GM18526 (cell line): Measurements from ENCODE around the gene NGDN.

Experiments
- POLR2A ChIP-seq: IDR thresholded peaks from 3 replicates; pipeline ENCODE4 v1.6.1; 2011; ENCODE audit not compliant: insufficient read length; ENCODE audit errors: extremely low read depth

NGDN gene

GRCh38 chr14:23487216-23487615 is 17.7 kb downstream of the NGDN start:
- no peak for TF ChIP-seq POLR2A

- no peak for TF ChIP-seq POLR2A
Measured at GRCh38 chr14:23492618-23493272, 23.2 kb downstream of the NGDN start.

- no peak for TF ChIP-seq POLR2A
Measured at GRCh38 chr14:23494223-23494622, 24.7 kb downstream of the NGDN start.

- no peak for TF ChIP-seq POLR2A
Measured at GRCh38 chr14:23512156-23512555, 42.7 kb downstream of the NGDN start.

- TF ChIP-seq POLR2A: no peak
Measured at GRCh38 chr14:23513005-23513817, 43.7 kb downstream of the NGDN start.

- no peak for TF ChIP-seq POLR2A
Measured at GRCh38 chr14:23513818-23514643, 44.5 kb downstream of the NGDN start.

- TF ChIP-seq POLR2A: no peak
Measured at GRCh38 chr14:23514644-23514957, 45.1 kb downstream of the NGDN start.

GRCh38 chr14:23517650-23518326 is 48.3 kb downstream of the NGDN start:
- no peak for TF ChIP-seq POLR2A

GRCh38 chr14:23518709-23519108 is 49.2 kb downstream of the NGDN start:
- TF ChIP-seq POLR2A: no peak

GRCh38 chr14:23520899-23521533 is 51.5 kb downstream of the NGDN start:
- TF ChIP-seq POLR2A: no peak

- no peak for TF ChIP-seq POLR2A
Measured at GRCh38 chr14:23521785-23522640, 52.5 kb downstream of the NGDN start.

- TF ChIP-seq POLR2A: no peak
Measured at GRCh38 chr14:23522643-23523198, 53.2 kb downstream of the NGDN start.

GRCh38 chr14:23523229-23524016 is 53.9 kb downstream of the NGDN start:
- TF ChIP-seq POLR2A: no peak
